GM23338 (cell line): ENCODE results near the gene CKAP2.

Experiments used
- CREB1 ChIP-seq: fragments of 250-450 bp; sonication (Bioruptor Pico); IDR thresholded peaks from 2 replicates; pipeline ENCODE4 v1.5.0; 2020; ENCODE audit warnings: low read depth, mild to moderate bottlenecking, moderate library complexity
- EZH2 ChIP-seq: fragments of 200-600 bp; sonication (generic); IDR thresholded peaks from one replicate; pipeline ENCODE4 v1.8.0; 2017; ENCODE audit warnings: antibody characterized with exemption, mild to moderate bottlenecking, low read depth; ENCODE audit not compliant: unreplicated experiment
- EZH2phosphoT487 ChIP-seq: fragments of 200-600 bp; sonication (generic); IDR thresholded peaks from one replicate; pipeline ENCODE4 v1.8.1; 2018; ENCODE audit warnings: antibody characterized with exemption; ENCODE audit not compliant: unreplicated experiment
- JUNB ChIP-seq: IDR thresholded peaks from one replicate; pipeline ENCODE4 v1.6.1; 2016; ENCODE audit warnings: antibody characterized with exemption; ENCODE audit not compliant: unreplicated experiment
- NANOG ChIP-seq: IDR thresholded peaks from 2 replicates; pipeline ENCODE4 v1.6.1; 2016; ENCODE audit warnings: antibody characterized with exemption, borderline replicate concordance
- POLR2AphosphoS5 ChIP-seq: IDR thresholded peaks from 2 replicates; pipeline ENCODE4 v1.6.1; 2016; ENCODE audit warnings: antibody characterized with exemption, low read depth
- STAT1 ChIP-seq: IDR thresholded peaks from one replicate; pipeline ENCODE4 v1.6.1; 2016; ENCODE audit warnings: antibody characterized with exemption; ENCODE audit not compliant: unreplicated experiment
- ZNF114 ChIP-seq: fragments of 250-450 bp; sonication (Bioruptor Pico); IDR thresholded peaks from 2 replicates; pipeline ENCODE4 v1.5.0; 2020; ENCODE audit warnings: mild to moderate bottlenecking, moderate library complexity
- ZNF331 ChIP-seq: fragments of 250-450 bp; sonication (Bioruptor Pico); IDR thresholded peaks from 2 replicates; pipeline ENCODE4 v1.5.0; 2020; ENCODE audit warnings: low read depth, mild to moderate bottlenecking, moderate library complexity
- TF ChIP-seq, protein P1 (sequence below), 2 experiments: fragments of 200-600 bp in 1 of 2; sonication (generic) in 1 of 2; conservative IDR thresholded peaks; 2 replicates each; pipeline versions ENCODE4 v1.5.1 to v1.6.1; 2016 to 2017; ENCODE audit warnings: antibody characterized with exemption in 2 of 2, low read depth in 2 of 2, mild to moderate bottlenecking in 2 of 2, moderate library complexity in 1 of 2
- TF ChIP-seq, protein P2 (sequence below): IDR thresholded peaks from 2 replicates; pipeline ENCODE4 v1.6.1; 2016; ENCODE audit warnings: antibody characterized with exemption
- TF ChIP-seq, protein P3 (sequence below): IDR thresholded peaks from one replicate; pipeline ENCODE4 v1.6.1; 2018; ENCODE audit warnings: antibody characterized with exemption; ENCODE audit not compliant: unreplicated experiment
- TF ChIP-seq, protein P4 (sequence below): fragments of 250-450 bp; sonication (Bioruptor Pico); IDR thresholded peaks from 2 replicates; pipeline ENCODE4 v1.5.0; 2020; ENCODE audit warnings: mild to moderate bottlenecking, moderate library complexity

DNA sequence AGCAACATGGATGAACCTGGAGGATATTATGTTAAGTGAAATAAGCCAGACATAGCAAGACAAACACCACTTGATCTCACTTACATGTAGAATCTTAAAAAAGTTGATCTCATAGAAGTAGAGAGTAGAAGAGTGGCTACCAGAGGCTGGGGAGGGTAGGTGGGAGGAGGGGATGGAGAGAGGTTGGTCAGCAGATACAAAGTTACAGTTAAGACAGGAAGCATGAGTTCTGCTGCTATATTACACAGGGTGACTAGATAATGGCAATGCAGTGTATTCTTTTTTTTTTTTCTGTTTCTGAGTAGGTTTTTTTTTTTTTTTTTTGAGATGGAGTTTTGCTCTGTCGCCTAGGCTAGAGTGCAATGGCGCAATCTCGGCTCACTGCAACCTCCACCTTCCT is 34.1 kb upstream of the CKAP2 start:
- TF ChIP-seq, protein P1, sequence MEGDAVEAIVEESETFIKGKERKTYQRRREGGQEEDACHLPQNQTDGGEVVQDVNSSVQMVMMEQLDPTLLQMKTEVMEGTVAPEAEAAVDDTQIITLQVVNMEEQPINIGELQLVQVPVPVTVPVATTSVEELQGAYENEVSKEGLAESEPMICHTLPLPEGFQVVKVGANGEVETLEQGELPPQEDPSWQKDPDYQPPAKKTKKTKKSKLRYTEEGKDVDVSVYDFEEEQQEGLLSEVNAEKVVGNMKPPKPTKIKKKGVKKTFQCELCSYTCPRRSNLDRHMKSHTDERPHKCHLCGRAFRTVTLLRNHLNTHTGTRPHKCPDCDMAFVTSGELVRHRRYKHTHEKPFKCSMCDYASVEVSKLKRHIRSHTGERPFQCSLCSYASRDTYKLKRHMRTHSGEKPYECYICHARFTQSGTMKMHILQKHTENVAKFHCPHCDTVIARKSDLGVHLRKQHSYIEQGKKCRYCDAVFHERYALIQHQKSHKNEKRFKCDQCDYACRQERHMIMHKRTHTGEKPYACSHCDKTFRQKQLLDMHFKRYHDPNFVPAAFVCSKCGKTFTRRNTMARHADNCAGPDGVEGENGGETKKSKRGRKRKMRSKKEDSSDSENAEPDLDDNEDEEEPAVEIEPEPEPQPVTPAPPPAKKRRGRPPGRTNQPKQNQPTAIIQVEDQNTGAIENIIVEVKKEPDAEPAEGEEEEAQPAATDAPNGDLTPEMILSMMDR (conservative IDR thresholded peaks at IDR 0.05; ENCODE audit: low read depth in 2 of 2): no peak
- TF ChIP-seq EZH2 (no peak), POLR2AphosphoS5 (no peak), EZH2phosphoT487 (no peak), CREB1 (CRISPR knock-in tag) (no peak), ZNF114 (CRISPR knock-in tag) (no peak), NANOG (no peak), JUNB (no peak), STAT1 (no peak), ZNF331 (CRISPR knock-in tag) (no peak)
- TF ChIP-seq, protein P2, sequence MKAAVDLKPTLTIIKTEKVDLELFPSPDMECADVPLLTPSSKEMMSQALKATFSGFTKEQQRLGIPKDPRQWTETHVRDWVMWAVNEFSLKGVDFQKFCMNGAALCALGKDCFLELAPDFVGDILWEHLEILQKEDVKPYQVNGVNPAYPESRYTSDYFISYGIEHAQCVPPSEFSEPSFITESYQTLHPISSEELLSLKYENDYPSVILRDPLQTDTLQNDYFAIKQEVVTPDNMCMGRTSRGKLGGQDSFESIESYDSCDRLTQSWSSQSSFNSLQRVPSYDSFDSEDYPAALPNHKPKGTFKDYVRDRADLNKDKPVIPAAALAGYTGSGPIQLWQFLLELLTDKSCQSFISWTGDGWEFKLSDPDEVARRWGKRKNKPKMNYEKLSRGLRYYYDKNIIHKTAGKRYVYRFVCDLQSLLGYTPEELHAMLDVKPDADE: no peak
- TF ChIP-seq, protein P3, sequence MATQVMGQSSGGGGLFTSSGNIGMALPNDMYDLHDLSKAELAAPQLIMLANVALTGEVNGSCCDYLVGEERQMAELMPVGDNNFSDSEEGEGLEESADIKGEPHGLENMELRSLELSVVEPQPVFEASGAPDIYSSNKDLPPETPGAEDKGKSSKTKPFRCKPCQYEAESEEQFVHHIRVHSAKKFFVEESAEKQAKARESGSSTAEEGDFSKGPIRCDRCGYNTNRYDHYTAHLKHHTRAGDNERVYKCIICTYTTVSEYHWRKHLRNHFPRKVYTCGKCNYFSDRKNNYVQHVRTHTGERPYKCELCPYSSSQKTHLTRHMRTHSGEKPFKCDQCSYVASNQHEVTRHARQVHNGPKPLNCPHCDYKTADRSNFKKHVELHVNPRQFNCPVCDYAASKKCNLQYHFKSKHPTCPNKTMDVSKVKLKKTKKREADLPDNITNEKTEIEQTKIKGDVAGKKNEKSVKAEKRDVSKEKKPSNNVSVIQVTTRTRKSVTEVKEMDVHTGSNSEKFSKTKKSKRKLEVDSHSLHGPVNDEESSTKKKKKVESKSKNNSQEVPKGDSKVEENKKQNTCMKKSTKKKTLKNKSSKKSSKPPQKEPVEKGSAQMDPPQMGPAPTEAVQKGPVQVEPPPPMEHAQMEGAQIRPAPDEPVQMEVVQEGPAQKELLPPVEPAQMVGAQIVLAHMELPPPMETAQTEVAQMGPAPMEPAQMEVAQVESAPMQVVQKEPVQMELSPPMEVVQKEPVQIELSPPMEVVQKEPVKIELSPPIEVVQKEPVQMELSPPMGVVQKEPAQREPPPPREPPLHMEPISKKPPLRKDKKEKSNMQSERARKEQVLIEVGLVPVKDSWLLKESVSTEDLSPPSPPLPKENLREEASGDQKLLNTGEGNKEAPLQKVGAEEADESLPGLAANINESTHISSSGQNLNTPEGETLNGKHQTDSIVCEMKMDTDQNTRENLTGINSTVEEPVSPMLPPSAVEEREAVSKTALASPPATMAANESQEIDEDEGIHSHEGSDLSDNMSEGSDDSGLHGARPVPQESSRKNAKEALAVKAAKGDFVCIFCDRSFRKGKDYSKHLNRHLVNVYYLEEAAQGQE: no peak
- TF ChIP-seq, protein P4, sequence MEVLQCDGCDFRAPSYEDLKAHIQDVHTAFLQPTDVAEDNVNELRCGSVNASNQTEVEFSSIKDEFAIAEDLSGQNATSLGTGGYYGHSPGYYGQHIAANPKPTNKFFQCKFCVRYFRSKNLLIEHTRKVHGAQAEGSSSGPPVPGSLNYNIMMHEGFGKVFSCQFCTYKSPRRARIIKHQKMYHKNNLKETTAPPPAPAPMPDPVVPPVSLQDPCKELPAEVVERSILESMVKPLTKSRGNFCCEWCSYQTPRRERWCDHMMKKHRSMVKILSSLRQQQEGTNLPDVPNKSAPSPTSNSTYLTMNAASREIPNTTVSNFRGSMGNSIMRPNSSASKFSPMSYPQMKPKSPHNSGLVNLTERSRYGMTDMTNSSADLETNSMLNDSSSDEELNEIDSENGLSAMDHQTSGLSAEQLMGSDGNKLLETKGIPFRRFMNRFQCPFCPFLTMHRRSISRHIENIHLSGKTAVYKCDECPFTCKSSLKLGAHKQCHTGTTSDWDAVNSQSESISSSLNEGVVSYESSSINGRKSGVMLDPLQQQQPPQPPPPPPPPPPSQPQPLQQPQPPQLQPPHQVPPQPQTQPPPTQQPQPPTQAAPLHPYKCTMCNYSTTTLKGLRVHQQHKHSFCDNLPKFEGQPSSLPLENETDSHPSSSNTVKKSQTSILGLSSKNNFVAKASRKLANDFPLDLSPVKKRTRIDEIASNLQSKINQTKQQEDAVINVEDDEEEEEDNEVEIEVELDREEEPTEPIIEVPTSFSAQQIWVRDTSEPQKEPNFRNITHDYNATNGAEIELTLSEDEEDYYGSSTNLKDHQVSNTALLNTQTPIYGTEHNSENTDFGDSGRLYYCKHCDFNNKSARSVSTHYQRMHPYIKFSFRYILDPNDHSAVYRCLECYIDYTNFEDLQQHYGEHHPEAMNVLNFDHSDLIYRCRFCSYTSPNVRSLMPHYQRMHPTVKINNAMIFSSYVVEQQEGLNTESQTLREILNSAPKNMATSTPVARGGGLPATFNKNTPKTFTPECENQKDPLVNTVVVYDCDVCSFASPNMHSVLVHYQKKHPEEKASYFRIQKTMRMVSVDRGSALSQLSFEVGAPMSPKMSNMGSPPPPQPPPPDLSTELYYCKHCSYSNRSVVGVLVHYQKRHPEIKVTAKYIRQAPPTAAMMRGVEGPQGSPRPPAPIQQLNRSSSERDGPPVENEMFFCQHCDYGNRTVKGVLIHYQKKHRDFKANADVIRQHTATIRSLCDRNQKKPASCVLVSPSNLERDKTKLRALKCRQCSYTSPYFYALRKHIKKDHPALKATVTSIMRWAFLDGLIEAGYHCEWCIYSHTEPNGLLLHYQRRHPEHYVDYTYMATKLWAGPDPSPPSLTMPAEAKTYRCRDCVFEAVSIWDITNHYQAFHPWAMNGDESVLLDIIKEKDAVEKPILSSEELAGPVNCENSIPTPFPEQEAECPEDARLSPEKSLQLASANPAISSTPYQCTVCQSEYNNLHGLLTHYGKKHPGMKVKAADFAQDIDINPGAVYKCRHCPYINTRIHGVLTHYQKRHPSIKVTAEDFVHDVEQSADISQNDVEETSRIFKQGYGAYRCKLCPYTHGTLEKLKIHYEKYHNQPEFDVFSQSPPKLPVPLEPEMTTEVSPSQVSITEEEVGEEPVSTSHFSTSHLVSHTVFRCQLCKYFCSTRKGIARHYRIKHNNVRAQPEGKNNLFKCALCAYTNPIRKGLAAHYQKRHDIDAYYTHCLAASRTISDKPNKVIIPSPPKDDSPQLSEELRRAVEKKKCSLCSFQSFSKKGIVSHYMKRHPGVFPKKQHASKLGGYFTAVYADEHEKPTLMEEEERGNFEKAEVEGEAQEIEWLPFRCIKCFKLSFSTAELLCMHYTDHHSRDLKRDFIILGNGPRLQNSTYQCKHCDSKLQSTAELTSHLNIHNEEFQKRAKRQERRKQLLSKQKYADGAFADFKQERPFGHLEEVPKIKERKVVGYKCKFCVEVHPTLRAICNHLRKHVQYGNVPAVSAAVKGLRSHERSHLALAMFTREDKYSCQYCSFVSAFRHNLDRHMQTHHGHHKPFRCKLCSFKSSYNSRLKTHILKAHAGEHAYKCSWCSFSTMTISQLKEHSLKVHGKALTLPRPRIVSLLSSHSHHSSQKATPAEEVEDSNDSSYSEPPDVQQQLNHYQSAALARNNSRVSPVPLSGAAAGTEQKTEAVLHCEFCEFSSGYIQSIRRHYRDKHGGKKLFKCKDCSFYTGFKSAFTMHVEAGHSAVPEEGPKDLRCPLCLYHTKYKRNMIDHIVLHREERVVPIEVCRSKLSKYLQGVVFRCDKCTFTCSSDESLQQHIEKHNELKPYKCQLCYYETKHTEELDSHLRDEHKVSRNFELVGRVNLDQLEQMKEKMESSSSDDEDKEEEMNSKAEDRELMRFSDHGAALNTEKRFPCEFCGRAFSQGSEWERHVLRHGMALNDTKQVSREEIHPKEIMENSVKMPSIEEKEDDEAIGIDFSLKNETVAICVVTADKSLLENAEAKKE: no peak
